ENCODE data around the gene G6PD. TPM values are rescaled to one million over a fixed set of nuclear protein-coding genes. Genes with fewer than 3 reads are reported as not detected.
"Not testable (repeated sequence)": the region's sequence is repeated elsewhere in the genome, so short reads cannot be mapped to it uniquely, and the experiment has no call there.

Gene G6PD
- 157 and 205 TPM in 2 replicates for total RNA-seq (2014; rRNA removed; shearing (Covaris generic))

DNA sequence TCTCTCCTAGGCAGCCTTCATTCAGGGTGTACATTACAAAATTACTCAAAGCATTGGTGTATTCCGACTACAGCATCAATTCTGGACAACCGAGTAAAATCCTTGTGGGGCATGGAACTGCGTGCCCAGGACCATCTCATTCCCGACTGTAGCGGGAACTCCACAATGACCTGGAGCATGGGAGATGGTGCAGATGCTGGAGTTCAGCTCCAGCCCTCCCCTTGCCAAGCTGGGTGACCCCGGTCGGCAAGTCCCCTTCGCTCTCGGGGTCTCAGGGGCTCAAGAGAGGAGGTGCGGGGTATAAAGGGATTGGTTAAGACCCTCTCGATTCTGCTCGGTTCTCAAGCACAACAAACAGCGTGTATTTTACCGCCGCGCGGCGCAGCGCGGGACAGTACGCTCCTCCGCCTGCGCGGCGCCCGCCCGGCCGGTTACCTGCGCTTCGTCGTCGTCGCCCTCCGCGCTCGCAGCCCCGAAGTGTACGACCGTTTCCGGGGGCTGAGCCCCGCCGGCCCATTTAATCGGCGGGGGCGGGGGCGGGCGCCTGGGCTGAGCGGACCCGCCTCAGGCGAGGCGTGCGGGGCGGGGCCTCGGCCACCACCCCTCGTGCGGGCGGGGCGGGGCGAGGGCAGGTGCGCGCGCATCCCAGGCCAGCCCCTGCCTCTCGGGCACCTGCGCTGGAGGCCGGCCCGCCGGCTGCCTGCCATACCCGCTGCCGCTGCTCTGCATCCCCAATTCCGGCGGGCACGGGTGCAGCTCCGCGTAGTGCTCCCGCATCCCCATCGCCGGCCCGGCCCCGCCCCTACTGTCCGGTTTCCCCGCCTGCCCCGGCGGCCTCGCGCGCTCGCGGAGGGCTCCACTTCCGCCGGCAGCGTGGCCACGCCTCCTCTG lies at the start of gene G6PD:
Gene G6PD, minus strand, starts transcription at position 493 of the 891 bp plus-strand sequence. CDS start 691 bp downstream, outside the sequence.
- DNase-seq (ENCODE audit: low read depth), result peak; percentile 74

DNA sequence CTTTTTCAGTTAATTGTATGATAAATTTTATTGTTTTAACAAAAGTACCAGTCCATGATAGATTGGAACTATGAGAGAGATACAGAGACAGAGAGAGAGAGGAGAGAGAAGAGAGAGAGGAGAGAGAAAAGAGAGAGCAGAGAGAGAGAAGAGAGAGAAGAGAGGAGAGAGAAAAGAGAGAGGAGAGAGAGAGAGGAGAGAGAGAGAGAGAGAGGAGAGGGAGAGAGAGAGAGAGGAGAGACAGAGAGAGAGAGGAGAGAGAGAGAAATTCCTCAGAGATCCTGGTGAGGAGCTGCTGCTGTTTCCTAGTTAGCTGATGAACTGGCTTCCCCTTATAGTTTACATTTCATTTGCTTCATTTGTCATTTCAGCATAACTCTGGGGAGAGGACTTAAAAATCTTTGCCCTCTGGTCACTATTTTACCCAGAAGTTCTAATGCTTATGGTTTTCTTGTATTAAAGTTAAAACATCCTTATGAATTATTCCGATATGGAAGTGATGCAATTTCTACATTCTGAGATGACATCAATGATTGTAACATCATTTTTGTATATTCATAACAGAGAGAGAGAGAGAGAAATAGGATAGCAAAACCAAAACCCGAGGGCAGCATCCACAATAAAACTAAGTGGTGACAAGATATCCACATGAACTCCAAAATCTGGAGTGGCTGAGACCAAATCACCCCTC lies 49.1 kb upstream of the G6PD start:
- peak; percentile 42 for DNase-seq (ENCODE audit: low read depth)

DNA sequence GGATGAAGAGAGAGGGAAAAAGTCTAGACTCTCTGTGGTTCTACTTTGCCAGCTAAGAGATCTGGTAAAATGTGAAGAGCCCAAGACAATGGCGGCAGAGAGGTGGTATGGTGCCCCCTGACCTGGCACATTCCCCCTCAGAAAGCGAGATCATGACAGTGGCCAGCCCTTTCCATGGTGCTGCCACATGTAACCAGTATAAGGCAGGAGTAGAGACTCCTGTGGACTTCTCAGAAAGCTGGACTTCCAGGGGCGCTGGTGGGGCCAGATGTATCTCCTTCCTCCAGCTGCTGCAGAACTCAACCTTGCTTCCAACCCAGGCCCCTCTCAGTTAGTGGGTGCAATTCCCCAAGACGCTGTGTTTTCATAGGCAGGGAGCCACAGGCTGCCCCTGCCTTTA lies 47.8 kb upstream of the G6PD start:
- DNase-seq (ENCODE audit: low read depth), result no peak

DNA sequence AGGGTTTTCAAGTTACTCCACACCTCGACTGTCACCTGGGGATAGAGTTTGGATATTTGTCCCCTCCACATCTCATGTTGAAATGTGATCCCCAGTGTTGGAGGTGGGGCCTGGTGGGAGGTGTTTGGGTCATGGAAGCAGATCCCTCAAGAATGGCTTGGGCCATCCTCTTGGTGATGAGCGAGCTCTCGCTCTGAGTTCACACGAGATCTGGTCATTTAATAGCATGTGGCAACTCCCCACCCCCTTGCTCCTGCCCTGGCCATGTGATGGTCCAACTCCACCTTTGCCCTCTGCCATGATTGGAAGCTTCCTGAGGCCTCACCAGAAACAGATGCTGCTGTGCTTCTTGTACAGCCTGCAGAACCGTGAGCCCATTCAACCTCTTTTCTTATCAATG lies 46.6 kb upstream of the G6PD start:
- DNase-seq (ENCODE audit: low read depth), result no peak

DNA sequence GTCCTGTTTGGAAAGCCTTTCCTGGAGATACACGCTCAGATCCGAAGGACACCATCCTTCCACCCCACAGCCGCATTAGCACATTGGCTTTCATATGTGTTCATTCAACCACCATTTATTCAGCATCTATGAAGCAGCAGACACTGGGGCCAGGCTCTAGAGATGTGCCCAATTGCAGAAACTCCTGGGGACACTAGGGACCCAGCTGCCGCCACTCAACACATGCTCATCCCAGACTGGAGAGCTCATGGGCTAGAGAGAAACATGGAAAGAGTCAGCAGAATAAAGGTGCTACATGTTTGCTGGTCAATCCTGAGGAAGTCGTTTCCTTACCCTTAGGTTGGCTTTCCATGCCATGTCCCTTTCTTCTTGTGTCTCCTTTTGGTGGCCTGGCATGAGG lies 45.9 kb upstream of the G6PD start:
- no peak for DNase-seq (ENCODE audit: low read depth)

DNA sequence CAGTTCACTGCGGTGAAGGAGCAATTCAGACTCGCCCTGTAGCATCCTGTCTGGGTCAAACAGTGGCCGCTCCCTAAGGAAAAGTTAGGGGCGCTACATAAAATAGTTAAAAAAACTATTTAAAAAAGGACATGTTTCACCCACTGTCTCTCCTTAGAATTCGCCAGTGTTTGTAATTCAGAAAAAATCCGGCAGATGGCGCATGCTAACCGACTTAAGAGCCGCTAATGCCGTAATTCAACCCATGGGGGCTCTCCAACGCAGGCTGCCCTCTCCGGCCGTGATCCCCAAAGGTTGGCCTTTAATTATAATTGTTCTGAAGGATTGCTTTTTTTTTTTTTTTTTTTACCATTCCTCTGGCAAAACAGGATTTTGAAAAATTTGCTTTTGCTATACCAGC lies 43.8 kb upstream of the G6PD start:
- DNase-seq (ENCODE audit: low read depth), result not testable (repeated sequence)

DNA sequence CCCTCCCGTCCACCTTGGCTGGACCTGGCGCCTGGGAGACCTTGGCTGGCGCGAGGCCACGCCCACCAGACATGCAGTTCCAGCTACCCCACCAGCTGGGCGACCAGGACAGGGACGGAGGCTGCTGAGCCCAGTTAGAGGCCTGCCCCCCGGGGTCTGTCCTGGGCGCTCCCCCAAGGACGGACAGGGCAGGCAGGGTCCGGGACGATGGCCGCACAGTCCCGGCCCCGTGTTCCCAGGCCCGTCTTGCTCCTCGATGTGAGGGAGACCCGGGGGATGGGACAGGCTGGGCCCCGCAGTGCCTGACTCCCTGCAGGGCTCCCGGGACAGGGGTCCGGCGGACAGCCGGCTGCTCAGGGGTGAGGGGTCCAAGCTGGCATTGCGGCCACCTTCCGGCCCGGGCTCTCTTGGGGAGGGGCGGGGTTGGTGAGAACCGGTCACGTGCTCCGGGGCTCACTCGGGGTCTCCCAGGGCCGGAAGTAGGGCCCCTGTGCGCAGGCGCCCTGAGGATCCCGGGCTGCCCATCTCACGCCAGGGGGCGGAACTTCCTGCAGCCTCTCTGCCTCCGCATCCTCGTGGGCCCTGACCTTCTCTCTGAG lies 38.0 kb upstream of the G6PD start, which contains the start of gene CTAG1A:
Gene CTAG1A, plus strand, starts transcription at position 549 of the 599 bp plus-strand sequence. CDS start 74 bp downstream, outside the sequence.
- DNase-seq (ENCODE audit: low read depth), result not testable (repeated sequence)

DNA sequence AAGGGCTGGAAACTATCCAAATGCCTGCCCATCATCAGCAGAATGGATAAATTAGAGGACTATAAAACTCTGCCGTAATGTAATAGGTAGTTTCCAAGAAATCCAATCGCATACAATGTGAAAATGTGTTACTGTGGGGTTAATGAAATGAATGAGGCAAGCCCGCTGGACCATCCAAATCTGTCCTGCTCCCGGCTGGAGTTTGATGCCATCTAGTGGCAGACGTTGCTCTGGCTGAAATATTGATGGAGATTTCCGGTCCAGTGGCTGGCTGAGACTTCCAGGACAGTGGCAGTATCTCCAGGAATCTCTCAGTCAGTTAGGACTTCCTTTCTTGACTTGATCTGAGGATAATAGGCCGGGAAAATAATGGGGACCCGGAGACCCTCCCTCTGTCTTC lies 36.3 kb upstream of the G6PD start:
- not testable (repeated sequence) for DNase-seq (ENCODE audit: low read depth)

DNA sequence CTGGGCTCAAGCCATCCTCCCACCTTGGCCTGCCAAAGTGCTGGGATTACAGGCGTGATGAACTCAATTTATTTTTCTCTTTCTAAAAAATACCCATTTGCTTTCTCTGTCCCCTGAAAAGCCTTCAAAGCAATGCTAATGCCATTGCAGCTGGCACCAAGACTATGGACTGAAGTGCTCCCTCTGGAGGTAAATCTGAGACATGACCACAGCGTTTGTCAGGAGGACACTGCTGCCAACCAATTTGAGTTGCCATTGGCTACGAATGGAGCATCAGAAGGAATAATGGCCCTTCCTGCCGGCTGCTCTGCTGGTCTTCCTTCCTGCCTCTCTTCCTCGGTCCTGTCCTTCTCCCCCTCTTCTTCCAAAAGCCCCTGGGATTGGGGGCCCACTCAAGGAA lies 28.4 kb upstream of the G6PD start:
- not testable (repeated sequence) for DNase-seq (ENCODE audit: low read depth)

DNA sequence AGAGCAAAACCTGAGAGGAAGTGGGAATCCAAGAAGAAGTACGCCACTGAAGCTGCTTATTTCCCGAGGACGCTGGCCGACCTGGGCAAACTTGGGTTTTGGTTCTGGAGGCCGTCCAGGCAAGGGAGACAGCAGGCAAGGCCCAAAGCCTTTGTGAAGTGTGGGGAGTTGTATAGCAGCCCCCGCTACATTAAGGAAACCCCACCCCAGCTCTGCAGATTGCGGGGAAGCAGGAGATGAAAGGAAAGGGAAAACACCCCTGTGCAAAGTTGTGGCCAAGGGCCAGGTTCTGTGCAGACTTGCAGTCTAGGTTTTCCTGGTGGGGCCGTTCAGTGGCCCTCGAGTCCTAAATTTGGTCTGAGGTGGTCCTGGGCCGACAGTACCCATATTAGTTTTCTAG lies 26.4 kb upstream of the G6PD start:
- not testable (repeated sequence) for DNase-seq (ENCODE audit: low read depth)

DNA sequence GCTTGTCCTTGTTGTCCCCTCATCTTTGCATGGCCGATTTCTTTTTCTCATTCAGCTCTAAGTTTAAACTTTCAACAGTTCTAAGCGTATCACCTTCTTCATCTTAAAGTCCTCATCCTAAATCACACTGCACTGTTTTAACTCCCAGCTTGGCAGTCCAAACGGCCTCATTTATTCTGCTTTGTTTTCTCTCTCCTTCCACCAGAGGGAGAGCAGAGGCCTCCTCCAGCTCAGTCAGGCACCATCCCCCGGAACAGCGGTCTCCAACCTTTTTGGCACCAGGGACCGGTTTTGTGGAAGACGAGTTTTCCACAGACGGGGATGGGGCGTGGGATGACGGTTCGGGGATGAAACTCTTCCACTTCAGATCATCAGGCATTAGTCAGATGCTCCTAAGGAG lies 23.7 kb upstream of the G6PD start:
- DNase-seq (ENCODE audit: low read depth), result not testable (repeated sequence)

DNA sequence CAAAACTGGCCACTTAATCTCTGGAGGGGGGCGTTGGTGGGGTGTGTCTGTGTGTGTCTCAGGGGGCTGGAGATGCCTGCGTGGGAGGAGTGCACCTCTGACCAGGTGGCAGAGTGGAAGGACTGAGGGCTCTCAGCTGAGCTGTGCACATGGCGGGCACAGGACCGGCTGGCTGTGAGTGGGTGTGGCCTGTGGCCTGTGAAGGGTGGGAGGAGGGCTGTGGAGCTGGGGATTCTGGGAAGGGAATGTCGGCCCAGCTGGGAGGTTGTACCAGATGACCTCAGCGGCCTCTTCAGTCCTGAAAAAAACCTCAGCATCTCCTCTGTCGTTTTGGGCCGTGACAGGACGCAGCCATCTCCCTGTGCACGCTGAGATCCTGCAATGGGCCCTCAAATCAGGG lies 15.6 kb upstream of the G6PD start:
- DNase-seq (ENCODE audit: low read depth), result not testable (repeated sequence)

DNA sequence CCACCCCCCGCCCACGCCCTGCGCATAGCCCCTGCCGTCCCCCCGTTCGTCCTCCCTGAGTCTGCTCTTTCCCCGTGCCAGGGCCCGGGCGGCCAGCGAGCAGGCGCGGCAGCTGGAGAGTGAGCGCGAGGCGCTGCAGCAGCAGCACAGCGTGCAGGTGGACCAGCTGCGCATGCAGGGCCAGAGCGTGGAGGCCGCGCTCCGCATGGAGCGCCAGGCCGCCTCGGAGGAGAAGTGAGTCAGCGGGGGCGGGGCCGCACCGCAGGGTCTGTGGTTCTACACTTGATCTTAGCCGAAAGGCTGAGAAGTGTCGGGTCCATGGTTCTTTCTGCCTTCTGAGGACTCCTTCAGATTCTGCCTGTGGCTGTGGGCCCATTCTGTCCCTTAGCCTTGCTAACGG lies 13.7 kb upstream of the G6PD start:
- not testable (repeated sequence) for DNase-seq (ENCODE audit: low read depth)

DNA sequence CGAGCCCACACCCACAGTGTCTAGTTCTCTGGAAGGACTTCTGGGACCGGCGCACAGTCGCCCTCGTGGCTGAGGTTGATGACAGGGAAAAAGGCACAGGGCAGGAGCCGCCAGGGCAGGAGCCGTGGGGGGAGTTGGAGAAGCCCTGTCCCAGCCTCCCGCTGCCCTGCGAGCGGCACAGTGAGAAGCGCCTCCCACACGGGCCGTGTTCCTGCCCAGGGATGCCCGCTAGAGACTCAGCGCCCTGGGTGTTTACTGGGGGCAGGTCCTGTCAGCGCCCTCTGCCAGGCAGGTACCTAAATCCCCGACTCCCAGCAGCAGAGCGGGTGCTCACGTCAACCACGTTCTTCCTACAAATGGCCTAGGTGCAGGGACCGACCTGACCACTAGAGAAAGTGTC lies 12.2 kb upstream of the G6PD start:
- not testable (repeated sequence) for DNase-seq (ENCODE audit: low read depth)

DNA sequence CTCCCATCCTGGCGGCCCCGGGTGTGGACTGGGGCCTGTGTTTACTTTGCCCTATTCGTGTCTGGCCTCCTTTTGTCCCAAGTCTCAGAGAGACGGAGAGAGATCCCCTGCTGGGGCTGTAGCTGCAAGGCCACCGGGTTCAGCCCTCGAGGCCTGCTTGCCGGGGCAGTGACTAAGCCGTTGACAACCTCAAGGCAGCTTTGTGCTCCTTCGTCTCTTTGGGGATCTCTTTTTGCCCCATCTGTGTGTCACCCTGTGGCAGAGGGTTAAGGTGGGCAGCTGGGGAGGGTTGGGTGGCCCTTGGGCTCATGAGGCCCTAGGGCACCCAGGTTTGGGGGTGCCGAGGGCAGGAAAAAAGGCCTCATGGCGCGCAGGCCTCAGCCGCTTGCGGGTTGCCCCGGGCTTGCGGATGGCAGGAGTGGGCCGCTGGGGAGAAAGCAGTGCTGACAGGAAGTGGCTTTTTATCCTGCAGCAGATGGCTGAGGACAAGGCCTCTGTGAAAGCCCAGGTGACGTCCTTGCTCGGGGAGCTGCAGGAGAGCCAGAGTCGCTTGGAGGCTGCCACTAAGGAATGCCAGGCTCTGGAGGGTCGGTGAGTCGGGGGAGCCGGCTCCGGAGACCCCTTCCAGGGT lies 11.5 kb upstream of the G6PD start:
- not testable (repeated sequence) for DNase-seq (ENCODE audit: low read depth)

DNA sequence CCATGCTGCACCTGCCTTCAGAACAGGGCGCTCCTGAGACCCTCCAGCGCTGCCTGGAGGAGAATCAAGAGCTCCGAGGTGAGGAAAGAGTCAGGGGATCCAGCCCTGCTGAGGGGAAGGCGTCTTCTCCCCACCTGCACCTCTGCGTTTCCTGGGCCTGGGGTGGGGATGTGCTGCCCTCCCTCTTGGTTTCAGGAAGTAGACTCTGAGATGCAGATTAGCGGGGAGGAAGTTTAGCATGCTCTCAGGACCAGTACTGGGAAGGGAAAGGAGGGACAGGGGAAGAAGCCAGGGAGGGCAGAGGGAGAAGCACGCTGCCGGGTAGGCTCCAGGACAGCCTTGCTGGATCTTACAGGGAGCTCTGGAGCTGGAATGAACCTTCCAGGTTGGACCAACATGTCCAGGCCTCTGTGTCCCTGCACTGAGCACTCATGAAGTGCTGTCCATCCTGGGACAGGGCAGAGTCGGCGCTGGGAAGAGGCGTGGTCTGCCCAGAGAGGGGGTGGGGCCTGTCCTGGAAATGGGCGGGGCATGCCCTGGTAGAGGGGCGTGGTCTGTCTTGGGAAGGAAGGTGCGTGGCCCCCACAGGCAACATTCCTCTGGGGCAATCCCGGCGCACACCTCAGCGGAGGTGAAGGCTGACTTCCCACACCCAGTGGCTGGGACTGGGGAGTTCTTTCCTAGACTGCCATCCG lies 5.6 kb upstream of the G6PD start:
- DNase-seq (ENCODE audit: low read depth), result not testable (repeated sequence)

DNA sequence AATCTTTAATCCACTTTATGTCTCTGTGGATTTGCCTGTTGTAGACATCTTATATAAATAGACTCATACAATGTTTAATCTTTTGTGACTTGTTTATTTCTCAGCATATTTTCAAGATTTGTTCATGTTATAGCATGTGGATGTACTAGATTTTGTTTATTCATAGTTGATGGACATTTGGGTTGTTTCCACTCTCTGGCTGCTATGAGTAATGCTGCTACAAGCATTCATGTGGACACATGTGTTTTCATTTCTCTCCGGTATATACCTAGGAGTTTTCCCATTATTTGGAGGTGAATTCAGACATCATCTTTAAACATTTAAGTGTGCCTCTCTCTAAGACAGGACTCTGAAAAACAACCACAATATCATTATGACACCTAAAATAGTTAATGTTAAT lies 3.1 kb upstream of the G6PD start:
- DNase-seq (ENCODE audit: low read depth), result peak; percentile 23

DNA sequence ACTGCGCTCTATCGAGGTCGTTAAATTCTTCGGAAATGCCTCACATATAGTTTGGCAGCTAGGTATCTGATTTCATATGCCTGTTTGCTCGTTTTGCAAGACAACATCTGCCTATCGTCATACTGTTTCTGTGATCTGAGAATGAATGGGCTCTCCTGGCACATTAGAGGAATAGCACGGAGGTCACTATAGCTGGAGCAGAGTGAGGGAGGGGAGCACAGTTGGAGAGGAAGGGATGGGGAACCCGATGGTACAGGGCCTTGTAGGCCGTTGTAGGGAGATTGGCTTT lies 1.3 kb upstream of the G6PD start:
- DNase-seq (ENCODE audit: low read depth), result no peak

DNA sequence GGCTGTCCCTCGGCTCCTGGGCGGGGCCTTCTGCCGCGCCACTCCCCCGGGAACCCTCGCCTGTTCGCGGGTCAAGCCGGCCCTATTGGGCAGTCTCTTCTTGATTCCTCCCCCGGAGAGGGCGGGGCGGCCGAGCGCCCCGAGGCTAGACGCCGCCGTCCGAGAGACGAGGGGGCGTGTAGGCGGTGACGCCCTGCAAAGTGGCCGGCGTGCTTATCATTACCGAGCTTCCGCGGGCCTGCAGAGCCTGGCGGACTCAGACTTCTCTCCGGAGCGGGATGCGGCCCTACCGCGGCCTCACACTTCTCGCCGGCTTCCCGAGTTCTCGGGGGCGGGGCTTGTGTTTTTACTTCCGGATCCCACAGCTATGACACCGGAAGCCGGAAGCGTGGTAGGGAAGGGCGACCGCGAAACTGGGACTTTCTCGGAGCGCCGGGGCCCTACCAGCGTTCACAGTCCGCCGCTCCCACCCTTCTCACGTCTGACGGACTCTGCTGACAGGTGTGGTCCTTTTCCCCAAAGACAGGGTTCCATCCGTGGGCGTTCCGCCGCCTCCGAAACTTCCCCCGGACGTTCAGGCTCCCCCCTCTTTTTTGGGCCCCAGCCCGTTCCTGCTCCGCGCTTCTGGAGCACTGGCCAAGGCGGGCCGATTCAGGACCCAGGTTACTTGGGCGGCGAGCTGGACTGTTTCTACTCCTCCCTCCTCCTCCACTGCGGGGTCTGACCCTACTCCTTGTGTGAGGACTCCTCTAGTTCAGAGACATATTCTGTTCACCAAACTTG lies 790 bp upstream of the G6PD start, which contains the start of gene IKBKG:
Gene IKBKG, plus strand, starts transcription at position 376 of the 783 bp plus-strand sequence. CDS start 4,383 bp downstream, outside the sequence.
- DNase-seq (ENCODE audit: low read depth), result peak; percentile 92

DNA sequence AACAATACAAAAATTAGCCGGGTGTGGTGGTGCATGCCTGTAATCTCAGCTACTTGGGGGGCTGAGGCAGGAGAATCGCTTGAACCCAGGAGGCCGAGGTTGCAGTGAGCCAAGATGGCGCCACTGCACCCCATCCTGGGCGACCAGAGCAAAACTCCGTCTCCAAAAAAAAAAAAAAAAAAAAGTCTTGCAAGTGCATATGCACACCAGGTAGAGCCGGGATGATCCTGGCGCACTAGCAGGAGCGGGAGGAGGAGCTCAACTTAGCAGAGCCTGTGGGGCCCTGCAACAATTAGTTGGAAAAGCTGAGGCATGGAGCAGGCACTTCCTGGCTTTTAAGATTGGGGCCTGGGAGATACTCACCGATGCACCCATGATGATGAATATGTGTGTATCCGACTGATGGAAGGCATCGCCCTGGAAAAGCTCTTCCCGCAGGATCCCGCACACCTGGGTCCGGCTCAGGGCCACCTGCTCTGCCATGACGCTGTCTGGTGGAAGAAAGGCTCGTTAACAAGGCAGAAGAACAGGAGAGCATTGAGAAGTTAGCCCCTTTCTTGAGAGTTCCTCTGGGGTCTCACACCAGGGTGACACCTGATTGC lies 872 bp downstream of the G6PD start:
- DNase-seq (ENCODE audit: low read depth), result no peak
